Muscle layer of duodenum (tissue), 2 donors: ENCODE results near the gene ITGA6.
"Not testable (repeated sequence)": the region's sequence is repeated elsewhere in the genome, so short reads cannot be mapped to it uniquely, and the experiment has no call there.

Source experiments
- H3K27ac ChIP-seq: one replicate; pipeline ENCODE4 v1.7.0; 2013; ENCODE audit warnings: mild to moderate bottlenecking, low read length
- H3K27me3 ChIP-seq: one replicate; pipeline ENCODE4 v1.7.0; 2013; ENCODE audit warnings: low read depth, mild to moderate bottlenecking, control low read depth, low read length
- H3K36me3 ChIP-seq, 2 donors: one replicate each; pipeline ENCODE4 v1.7.0; 2013; ENCODE audit warnings: low read length in 2 of 2, control low read depth in 1 of 2, mild to moderate bottlenecking in 1 of 2; ENCODE audit not compliant: insufficient read depth in 2 of 2, control insufficient read depth in 1 of 2
- H3K4me1 ChIP-seq, 2 donors: one replicate each; pipeline ENCODE4 v1.7.0; 2013; ENCODE audit warnings: low read length in 2 of 2, mild to moderate bottlenecking in 2 of 2, control low read depth in 1 of 2, moderate library complexity in 1 of 2; ENCODE audit not compliant: insufficient read depth in 2 of 2, control insufficient read depth in 1 of 2
- H3K4me3 ChIP-seq, 2 donors: one replicate each; pipeline ENCODE4 v1.7.0; 2013; ENCODE audit warnings: low read length in 2 of 2, low read depth in 1 of 2, mild to moderate bottlenecking in 1 of 2
- H3K9me3 ChIP-seq, 2 donors: one replicate each; pipeline ENCODE4 v1.7.0; 2013; ENCODE audit warnings: low read length in 2 of 2, control low read depth in 1 of 2, mild to moderate bottlenecking in 1 of 2; ENCODE audit not compliant: control insufficient read depth in 1 of 2
- donor health status: healthy.

Gene ITGA6

DNA sequence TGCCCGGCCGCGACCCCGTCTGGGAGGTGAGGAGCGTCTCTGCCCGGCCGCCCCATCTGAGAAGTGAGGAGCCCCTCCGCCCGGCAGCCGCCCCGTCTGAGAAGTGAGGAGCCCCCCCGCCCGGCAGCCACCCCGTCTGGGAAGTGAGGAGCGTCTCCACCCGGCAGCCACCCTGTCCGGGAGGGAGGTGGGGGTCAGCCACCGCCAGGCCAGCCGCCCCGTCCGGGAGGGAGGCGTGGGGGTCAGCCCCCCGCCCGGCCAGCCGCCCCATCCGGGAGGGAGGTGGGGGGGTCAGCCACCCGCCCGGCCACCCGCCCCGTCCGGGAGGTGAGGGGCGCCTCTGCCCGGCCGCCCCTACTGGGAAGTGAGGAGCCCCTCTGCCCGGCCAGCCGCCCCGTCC lies 110.5 kb downstream of the ITGA6 start:
- not testable (repeated sequence) for H3K4me1 ChIP-seq, H3K27ac ChIP-seq, H3K9me3 ChIP-seq

DNA sequence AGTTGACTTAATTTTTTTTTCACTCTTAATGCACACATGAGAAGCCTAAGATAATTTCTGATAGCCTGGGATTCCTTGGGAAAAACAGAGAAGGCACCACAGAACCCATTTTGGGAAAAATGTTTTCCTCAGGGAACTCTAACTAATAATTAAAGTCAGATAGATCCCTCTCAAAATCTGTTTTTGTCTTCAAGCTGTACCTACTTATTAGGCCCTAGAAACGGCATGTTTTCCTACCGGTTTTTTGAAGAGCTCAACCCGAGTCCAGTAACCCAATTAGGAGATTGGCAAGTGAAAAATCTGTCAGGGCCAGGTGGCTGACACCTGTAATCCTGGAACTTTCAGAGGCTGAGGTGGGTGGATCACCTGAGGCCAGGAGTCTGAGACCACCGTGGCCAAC lies 112.4 kb downstream of the ITGA6 start:
- Histone ChIP-seq H3K4me3 (no peak overlapping the region), H3K27me3 (no peaks in the 10 kb centered on the region), H3K4me1 (no peaks in the 10 kb centered on the region), H3K27ac (no peak overlapping the region), H3K9me3 (no peaks in the 10 kb centered on the region), H3K36me3 (no peaks in the 10 kb centered on the region)

More for the DNA sequence above, 110.5 kb downstream of the ITGA6 start:
- H3K27me3 ChIP-seq, H3K36me3 ChIP-seq, H3K4me3 ChIP-seq: not testable (repeated sequence)

GRCh38 chr2:172540421-172540820 lies 113.0 kb downstream of the ITGA6 start:
- H3K27me3 ChIP-seq: no peaks in the 10 kb centered on the region
- H3K4me1 ChIP-seq: no peaks in the 10 kb centered on the region
- no peaks in the 10 kb centered on the region for H3K9me3 ChIP-seq
- H3K4me3 ChIP-seq: no peak overlapping the region
- H3K27ac ChIP-seq: no peak overlapping the region
- H3K36me3 ChIP-seq: no peaks in the 10 kb centered on the region

GRCh38 chr2:172545408-172546075 lies 118.2 kb downstream of the ITGA6 start:
- Histone ChIP-seq H3K9me3 (no peaks in the 10 kb centered on the region), H3K4me1 (no peaks in the 10 kb centered on the region), H3K4me3 (no peak overlapping the region), H3K27me3 (no peaks in the 10 kb centered on the region), H3K27ac (no peak overlapping the region), H3K36me3 (no peaks in the 10 kb centered on the region)

- Histone ChIP-seq H3K9me3 (no peaks in the 10 kb centered on the region), H3K27me3 (no peaks in the 10 kb centered on the region), H3K4me1 (no peaks in the 10 kb centered on the region), H3K4me3 (no peak overlapping the region), H3K27ac (no peak overlapping the region), H3K36me3 (no peaks in the 10 kb centered on the region)
These were observed 121.7 kb downstream of the ITGA6 start for GRCh38 chr2:172549131-172549530.

- H3K36me3 ChIP-seq, H3K4me1 ChIP-seq, H3K27me3 ChIP-seq, H3K27ac ChIP-seq, H3K9me3 ChIP-seq, H3K4me3 ChIP-seq: not testable (repeated sequence)
These were observed 122.4 kb downstream of the ITGA6 start for GRCh38 chr2:172549802-172550201.

DNA sequence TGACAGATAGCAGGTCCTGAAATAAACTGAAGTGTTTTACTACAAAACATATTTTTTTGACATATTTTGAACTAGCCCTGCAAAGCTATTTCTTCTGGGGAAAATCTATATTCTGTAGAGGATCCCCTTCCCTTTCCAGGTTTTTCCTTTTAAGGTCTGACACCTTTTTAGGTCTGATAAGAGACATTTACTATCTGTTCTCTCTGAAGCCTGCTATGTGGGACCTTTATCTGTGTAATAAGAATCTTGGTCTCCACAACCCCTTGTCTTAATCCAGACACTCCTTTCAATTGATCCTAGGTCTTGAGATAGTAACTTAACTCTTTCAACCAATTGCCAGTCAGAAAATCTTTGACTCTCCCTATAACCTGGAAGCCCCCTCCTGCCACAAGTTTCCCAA lies 123.0 kb downstream of the ITGA6 start:
- H3K27ac ChIP-seq: no peak overlapping the region
- H3K36me3 ChIP-seq: no peaks in the 10 kb centered on the region
- H3K27me3 ChIP-seq: no peaks in the 10 kb centered on the region
- H3K4me1 ChIP-seq: no peaks in the 10 kb centered on the region
- H3K4me3 ChIP-seq: no peak overlapping the region
- H3K9me3 ChIP-seq: no peaks in the 10 kb centered on the region

- no peaks in the 10 kb centered on the region for H3K9me3 ChIP-seq
- H3K27ac ChIP-seq: no peak overlapping the region
- H3K4me1 ChIP-seq: no peaks in the 10 kb centered on the region
- no peaks in the 10 kb centered on the region for H3K27me3 ChIP-seq
- H3K36me3 ChIP-seq: no peaks in the 10 kb centered on the region
- H3K4me3 ChIP-seq: no peak overlapping the region
These were observed 123.9 kb downstream of the ITGA6 start for GRCh38 chr2:172551271-172551670.

- Histone ChIP-seq H3K4me3 (no peak overlapping the region), H3K9me3 (no peaks in the 10 kb centered on the region), H3K36me3 (no peaks in the 10 kb centered on the region), H3K4me1 (peaks cover 0 to 10% of the 10 kb centered on the region in 2 donors), H3K27ac (no peak overlapping the region), H3K27me3 (no peaks in the 10 kb centered on the region)
These were observed 125.3 kb downstream of the ITGA6 start for GRCh38 chr2:172552547-172553291.

DNA sequence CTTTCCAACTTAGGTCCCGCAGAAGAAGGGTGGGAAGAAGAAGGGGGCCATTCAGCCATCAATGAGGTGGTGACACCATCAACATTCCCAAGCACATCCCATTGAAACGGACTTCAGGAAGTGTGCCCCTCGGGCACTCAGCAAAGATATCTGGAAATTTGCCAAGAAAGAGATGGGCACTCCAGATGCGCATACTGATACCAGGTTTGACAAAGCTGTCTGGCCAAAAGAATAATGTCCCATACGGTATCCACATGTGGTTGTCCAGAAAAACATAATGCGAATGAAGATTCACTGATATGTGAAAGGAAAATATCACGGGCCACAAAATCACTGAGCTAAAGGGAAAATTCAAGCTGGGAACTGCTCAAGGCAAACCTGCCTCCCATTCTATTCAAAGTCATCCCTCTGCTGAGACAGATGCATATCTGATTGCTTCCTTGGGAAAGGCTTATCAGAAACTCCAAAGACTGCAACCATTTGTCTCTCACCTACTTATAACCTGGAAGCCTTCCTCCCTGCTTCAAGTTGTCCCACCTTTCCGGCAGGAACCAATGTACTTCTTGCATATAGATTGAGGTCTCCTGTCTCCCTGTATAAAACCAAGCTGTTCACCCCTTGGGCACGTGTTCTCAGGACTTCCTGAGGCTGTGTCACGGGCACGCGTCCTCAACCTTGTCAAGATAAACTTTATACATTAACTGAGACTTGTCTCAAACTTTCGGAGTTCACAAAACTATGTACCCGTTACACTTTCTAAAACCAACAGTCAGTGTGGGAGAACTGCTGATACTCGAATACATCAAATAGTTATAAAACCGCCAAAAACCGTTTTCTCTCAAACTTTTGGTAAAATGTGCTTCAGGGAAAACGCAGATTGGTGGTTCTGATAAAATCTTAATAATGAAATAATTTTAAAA lies 127.2 kb downstream of the ITGA6 start:
- Histone ChIP-seq H3K27ac (peak overlapping the region; percentile 54), H3K27me3 (no peaks in the 10 kb centered on the region), H3K9me3 (no peaks in the 10 kb centered on the region), H3K4me3 (peak overlapping the region; percentile 77 to 89), H3K4me1 (peaks cover 0 to 10% of the 10 kb centered on the region in 2 donors), H3K36me3 (no peaks in the 10 kb centered on the region)

DNA sequence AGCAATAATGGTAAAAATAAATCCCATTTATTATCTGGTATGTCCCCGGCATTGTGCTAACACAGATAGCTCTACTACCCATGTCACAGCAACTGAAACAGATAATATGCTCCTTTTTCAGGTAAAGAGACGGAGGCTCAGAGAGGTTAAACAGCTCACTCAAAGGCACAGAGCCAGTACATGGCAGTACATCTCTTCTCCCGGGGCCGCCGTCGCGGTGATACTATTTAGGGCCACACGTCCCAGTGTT lies 127.8 kb downstream of the ITGA6 start:
- peak overlapping the region; percentile 77 to 89 for H3K4me3 ChIP-seq
- H3K27ac ChIP-seq: peak overlapping the region; percentile 54
- H3K27me3 ChIP-seq: no peaks in the 10 kb centered on the region
- peaks cover 0 to 1% of the 10 kb centered on the region in 2 donors for H3K36me3 ChIP-seq
- H3K4me1 ChIP-seq: peaks cover 0 to 10% of the 10 kb centered on the region in 2 donors
- no peaks in the 10 kb centered on the region for H3K9me3 ChIP-seq
